Central memory CD8-positive, alpha-beta T cell (primary cell): ENCODE data around the gene DSCAML1.

ENCODE experiments used
- ATAC-seq: fragments of 150-1000 bp; cut with Tn5 transposase; replicated peaks from 2 replicates; pipeline ENCODE4 v1.10.0; 2022; ENCODE audit warnings: mild to moderate bottlenecking, moderate FRiP score, moderate number of reproducible peaks; ENCODE audit not compliant: poor library complexity, severe bottlenecking; ENCODE audit errors: extremely low read depth
- DNase-seq, 2 donors: peaks; one replicate each; pipeline ENCODE4 v3.0.0; 2021; ENCODE audit warnings: low spot score in 2 of 2
- H3K27ac Mint-ChIP-seq: one replicate; pipeline ENCODE4 v1.8.0; 2022; ENCODE audit warnings: low read depth, mild to moderate bottlenecking, moderate library complexity, mixed read lengths
- H3K27me3 Mint-ChIP-seq: one replicate; pipeline ENCODE4 v1.8.0; 2022; ENCODE audit warnings: mixed read lengths
- H3K36me3 Mint-ChIP-seq: one replicate; pipeline ENCODE4 v1.8.0; 2022; ENCODE audit warnings: mild to moderate bottlenecking, moderate library complexity, mixed read lengths; ENCODE audit not compliant: insufficient read depth
- H3K4me1 Mint-ChIP-seq: one replicate; pipeline ENCODE4 v1.8.0; 2022; ENCODE audit warnings: mixed read lengths
- H3K4me3 Mint-ChIP-seq: one replicate; pipeline ENCODE4 v1.8.0; 2022; ENCODE audit warnings: mild to moderate bottlenecking, moderate library complexity, mixed read lengths
- H3K9me3 Mint-ChIP-seq: one replicate; pipeline ENCODE4 v1.8.0; 2022; ENCODE audit warnings: mixed read lengths

Gene DSCAML1

GRCh38 chr11:117691516-117691915 lies 105.5 kb downstream of the DSCAML1 start:
- Mint-ChIP-seq H3K4me1 (no peaks in the 10 kb centered on the region), H3K27ac (no peak overlapping the region), H3K36me3 (no peaks in the 10 kb centered on the region), H3K4me3 (no peak overlapping the region), H3K27me3 (peaks cover 38% of the 10 kb centered on the region), H3K9me3 (no peaks in the 10 kb centered on the region)
- no peak for ATAC-seq
- DNase-seq = no peak

GRCh38 chr11:117691218-117691514 lies 105.8 kb downstream of the DSCAML1 start:
- ATAC-seq (no peak), DNase-seq (no peak)
- Mint-ChIP-seq H3K27me3 (peaks cover 38% of the 10 kb centered on the region), H3K4me3 (no peak overlapping the region), H3K27ac (no peak overlapping the region), H3K4me1 (no peaks in the 10 kb centered on the region), H3K36me3 (no peaks in the 10 kb centered on the region), H3K9me3 (no peaks in the 10 kb centered on the region)

DNA sequence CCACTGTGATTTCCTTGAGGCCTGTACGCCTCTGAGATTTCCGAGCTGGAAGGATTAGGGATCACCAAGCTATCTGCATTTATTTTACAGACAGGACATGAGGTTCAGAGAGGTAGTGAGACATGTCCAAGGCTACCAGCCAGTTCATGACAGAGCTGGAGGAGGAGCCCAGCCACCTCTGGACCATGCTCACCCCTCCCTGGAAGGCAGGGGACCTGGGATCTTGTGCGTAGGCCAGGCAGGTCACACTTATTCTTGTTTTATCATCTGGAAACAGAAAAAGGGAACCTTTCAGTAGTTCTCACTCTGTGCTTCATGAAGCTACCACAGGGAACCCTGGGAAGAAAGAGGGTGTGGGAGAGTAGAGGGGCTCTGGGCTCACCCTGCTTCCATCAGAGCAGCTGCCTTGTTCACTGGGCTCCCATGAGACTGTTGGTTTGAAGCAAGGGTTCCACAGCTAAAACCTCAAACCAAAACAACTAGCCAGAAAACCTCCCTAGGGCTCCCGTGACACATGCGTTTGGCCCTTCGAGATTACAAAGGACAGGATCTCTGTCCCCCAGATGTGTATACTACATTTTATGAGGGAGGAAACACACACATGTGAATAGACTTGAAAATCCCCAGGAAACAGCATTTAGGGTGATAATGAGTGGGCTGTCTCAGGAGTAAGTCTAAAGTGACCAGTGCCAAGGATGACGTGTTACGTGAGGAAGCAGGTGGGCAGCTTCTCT lies 106.4 kb downstream of the DSCAML1 start:
- Mint-ChIP-seq H3K4me1 (no peaks in the 10 kb centered on the region), H3K27ac (no peak overlapping the region), H3K36me3 (no peaks in the 10 kb centered on the region), H3K27me3 (peaks cover 38% of the 10 kb centered on the region), H3K4me3 (no peak overlapping the region), H3K9me3 (no peaks in the 10 kb centered on the region)
- ATAC-seq (no peak), DNase-seq (no peak)

DNA sequence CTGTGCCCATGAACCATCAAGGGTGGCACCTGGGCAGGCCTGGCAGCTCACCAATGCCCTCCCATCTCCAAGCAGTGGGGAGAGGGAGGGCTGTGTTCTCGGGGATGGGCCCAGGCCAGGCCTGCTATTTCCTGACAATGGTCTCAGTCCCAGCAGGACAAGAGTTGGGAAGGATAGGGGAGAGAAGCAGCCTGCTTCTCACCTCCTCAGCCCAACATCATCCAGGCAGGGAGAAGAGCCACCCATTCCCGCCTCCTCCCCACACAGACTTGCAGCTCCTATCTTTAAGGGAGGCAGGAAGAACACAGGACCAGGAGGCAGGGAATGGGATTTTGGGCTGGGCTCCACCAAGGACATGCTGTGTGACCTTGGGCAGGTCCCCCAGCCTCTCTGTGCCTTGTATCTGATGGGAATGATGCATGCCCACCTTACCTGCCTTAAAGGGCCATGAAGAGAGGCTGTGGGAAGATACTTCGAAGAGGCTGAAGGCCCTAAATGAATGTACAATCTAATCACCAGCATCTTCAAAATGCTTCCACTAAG lies 108.7 kb downstream of the DSCAML1 start:
- Mint-ChIP-seq H3K4me1 (no peaks in the 10 kb centered on the region), H3K4me3 (no peak overlapping the region), H3K27ac (no peak overlapping the region), H3K27me3 (peaks cover 34% of the 10 kb centered on the region), H3K36me3 (no peaks in the 10 kb centered on the region), H3K9me3 (no peaks in the 10 kb centered on the region)
- DNase-seq = no peak
- no peak for ATAC-seq

DNA sequence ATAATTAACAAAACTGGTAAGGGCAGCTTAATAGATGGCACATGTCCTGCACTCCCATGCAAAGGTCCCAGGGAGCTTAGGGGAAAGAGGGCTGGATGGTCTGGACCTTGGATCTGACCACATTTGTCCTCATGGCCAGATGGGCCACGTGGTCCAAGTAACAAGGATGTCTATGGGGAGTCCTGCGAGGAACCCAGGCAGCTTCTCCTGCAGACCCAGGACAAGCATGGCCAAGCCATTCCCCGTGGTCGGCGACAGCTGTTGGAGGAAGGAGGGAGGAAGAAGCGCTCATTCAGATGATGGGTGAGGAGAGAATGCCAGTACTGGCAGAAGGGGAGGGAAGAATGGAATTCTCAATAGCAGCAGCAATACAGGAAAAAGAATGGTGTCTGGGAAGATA lies 109.2 kb downstream of the DSCAML1 start:
- Mint-ChIP-seq H3K4me1 (no peaks in the 10 kb centered on the region), H3K9me3 (no peaks in the 10 kb centered on the region)

DNA sequence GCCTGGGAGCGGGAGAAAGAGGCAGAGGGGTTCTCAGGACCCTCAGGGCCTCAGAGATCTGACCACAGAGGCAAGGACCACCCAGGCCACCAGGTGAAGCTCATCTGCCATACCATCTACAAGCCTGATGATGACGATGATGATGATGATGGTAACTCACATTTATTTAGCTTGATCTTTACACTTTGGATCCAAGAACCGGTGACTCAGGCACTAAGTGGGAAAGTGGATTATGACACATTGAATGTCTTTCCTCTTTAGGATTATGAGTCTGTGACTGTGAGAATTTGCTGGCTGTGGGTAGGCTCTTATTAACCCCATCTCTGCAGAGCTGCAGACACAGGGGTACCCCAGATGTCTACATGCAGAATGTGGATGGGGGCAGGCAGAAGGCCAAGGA lies 110.3 kb downstream of the DSCAML1 start:
- H3K9me3 Mint-ChIP-seq = no peaks in the 10 kb centered on the region
- no peak overlapping the region for H3K27ac Mint-ChIP-seq
- DNase-seq (no peak), ATAC-seq (no peak)
- peaks cover 37% of the 10 kb centered on the region for H3K27me3 Mint-ChIP-seq
- no peaks in the 10 kb centered on the region for H3K4me1 Mint-ChIP-seq
- no peak overlapping the region for H3K4me3 Mint-ChIP-seq
- H3K36me3 Mint-ChIP-seq = no peaks in the 10 kb centered on the region

More for the DNA sequence above, 109.2 kb downstream of the DSCAML1 start:
- peaks cover 34% of the 10 kb centered on the region for H3K27me3 Mint-ChIP-seq
- no peak overlapping the region for H3K4me3 Mint-ChIP-seq
- H3K36me3 Mint-ChIP-seq = no peaks in the 10 kb centered on the region
- H3K27ac Mint-ChIP-seq = no peak overlapping the region
- no peak for DNase-seq
- no peak for ATAC-seq

GRCh38 chr11:117685566-117685965 lies 111.5 kb downstream of the DSCAML1 start:
- DNase-seq (no peak), ATAC-seq (no peak)
- H3K27me3 Mint-ChIP-seq = peaks cover 37% of the 10 kb centered on the region
- H3K27ac Mint-ChIP-seq = no peak overlapping the region
- H3K36me3 Mint-ChIP-seq = no peaks in the 10 kb centered on the region
- H3K4me3 Mint-ChIP-seq = no peak overlapping the region
- no peaks in the 10 kb centered on the region for H3K4me1 Mint-ChIP-seq
- no peaks in the 10 kb centered on the region for H3K9me3 Mint-ChIP-seq

- no peaks in the 10 kb centered on the region for H3K36me3 Mint-ChIP-seq
- no peak overlapping the region for H3K27ac Mint-ChIP-seq
- DNase-seq (no peak), ATAC-seq (no peak)
- H3K4me1 Mint-ChIP-seq = no peaks in the 10 kb centered on the region
- H3K27me3 Mint-ChIP-seq = peaks cover 37% of the 10 kb centered on the region
- H3K9me3 Mint-ChIP-seq = no peaks in the 10 kb centered on the region
- H3K4me3 Mint-ChIP-seq = no peak overlapping the region
Observed at GRCh38 chr11:117684731-117685130, 112.3 kb downstream of the DSCAML1 start.

DNA sequence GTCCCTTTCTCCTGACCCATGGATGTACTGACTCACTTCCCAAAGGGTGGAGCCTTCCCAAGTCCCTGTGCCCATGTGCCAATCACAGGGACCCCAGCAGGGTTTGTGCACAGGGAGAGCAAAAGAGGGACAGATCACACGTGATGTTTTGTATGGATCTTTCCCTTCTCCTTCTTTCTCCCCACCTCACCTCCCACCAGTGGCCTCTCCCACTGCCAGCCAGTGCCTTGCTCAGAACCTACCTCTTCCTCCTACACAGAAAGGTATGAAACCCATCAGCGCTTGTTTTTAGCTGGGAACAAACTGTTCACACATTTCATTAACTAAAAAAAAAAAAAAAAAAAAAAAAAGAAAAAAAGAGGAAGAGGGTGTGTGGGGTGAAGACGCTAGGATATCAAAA lies 112.9 kb downstream of the DSCAML1 start:
- DNase-seq = no peak
- H3K9me3 Mint-ChIP-seq = no peaks in the 10 kb centered on the region
- H3K4me3 Mint-ChIP-seq = no peak overlapping the region
- peaks cover 30% of the 10 kb centered on the region for H3K27me3 Mint-ChIP-seq
- H3K27ac Mint-ChIP-seq = no peak overlapping the region
- ATAC-seq = no peak
- H3K36me3 Mint-ChIP-seq = no peaks in the 10 kb centered on the region
- H3K4me1 Mint-ChIP-seq = no peaks in the 10 kb centered on the region

- peaks cover 41% of the 10 kb centered on the region for H3K27me3 Mint-ChIP-seq
- no peak overlapping the region for H3K27ac Mint-ChIP-seq
- H3K4me3 Mint-ChIP-seq = no peak overlapping the region
- no peaks in the 10 kb centered on the region for H3K36me3 Mint-ChIP-seq
- ATAC-seq (no peak), DNase-seq (no peak)
- H3K9me3 Mint-ChIP-seq = no peaks in the 10 kb centered on the region
- H3K4me1 Mint-ChIP-seq = no peaks in the 10 kb centered on the region
Observed at GRCh38 chr11:117681438-117681837, 115.6 kb downstream of the DSCAML1 start.

DNA sequence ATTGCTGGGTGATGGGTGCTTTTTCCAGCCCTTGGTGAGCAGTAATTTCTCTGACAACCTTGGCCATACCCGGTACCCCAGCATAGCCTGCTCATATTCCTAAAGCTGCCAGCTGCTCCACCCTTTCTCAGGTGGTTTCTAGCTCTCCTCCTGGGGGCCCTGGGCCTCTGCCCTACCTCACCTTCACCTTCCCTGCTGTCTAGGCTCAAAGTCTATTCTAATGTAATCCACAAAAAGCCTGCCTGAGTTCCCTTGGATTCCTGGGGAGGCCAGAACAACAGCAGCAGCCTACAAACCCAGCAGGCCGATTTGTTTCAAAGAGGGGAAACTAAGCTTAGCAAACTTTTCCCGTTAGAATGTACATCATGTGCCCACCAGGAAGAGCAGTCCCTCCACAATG lies 117.6 kb downstream of the DSCAML1 start:
- Mint-ChIP-seq H3K27me3 (peaks cover 56% of the 10 kb centered on the region), H3K36me3 (peaks cover 2% of the 10 kb centered on the region), H3K4me3 (no peak overlapping the region), H3K4me1 (no peaks in the 10 kb centered on the region), H3K27ac (no peak overlapping the region), H3K9me3 (no peaks in the 10 kb centered on the region)
- no peak for DNase-seq
- no peak for ATAC-seq

DNA sequence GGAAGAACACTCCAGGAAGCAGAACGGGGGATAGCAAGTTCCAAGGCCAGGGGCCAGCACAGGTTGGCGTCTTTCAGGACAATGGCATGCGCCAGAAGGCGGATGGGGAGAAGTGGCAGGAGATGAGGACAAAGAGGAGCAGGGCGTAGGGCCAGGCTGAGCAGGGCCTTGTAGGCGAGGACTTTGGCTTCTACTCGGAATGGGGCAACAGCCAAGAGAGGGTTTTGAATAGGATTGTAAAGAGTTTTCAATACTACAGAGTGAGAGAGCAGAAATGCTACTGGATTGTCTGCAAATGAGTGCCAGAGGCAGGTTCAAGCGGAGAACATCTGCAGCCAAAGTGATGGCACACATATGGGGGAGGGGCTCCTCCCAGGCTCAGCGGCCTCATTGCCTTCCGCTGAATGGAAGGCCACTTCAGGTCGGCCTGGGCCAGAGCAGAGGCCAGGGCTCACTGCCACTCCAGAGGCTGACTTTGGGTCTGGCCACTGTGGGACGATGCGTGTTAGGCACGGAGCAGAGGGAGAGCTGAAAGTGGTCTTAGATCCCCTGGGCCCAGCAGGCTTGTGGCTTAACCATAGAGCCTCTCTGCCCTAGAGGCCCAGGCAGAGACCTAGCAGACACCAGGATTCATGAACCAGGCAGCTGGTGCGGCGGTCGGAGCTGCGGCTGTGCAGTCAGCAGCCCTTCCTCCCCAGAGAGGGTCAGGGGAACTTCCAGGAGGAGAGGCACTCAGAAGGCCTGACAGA lies 118.2 kb downstream of the DSCAML1 start:
- H3K4me3 Mint-ChIP-seq = no peak overlapping the region
- H3K36me3 Mint-ChIP-seq = peaks cover 2% of the 10 kb centered on the region
- no peak for ATAC-seq

GRCh38 chr11:117677729-117678310 lies 119.2 kb downstream of the DSCAML1 start:
- no peaks in the 10 kb centered on the region for H3K4me1 Mint-ChIP-seq
- no peak overlapping the region for H3K4me3 Mint-ChIP-seq
- no peaks in the 10 kb centered on the region for H3K9me3 Mint-ChIP-seq
- H3K27me3 Mint-ChIP-seq = peaks cover 68% of the 10 kb centered on the region
- no peak for DNase-seq
- ATAC-seq = no peak
- H3K27ac Mint-ChIP-seq = no peak overlapping the region
- peaks cover 2% of the 10 kb centered on the region for H3K36me3 Mint-ChIP-seq

More for the DNA sequence above, 118.2 kb downstream of the DSCAML1 start:
- H3K27me3 Mint-ChIP-seq = peaks cover 63% of the 10 kb centered on the region
- no peak for DNase-seq
- no peaks in the 10 kb centered on the region for H3K4me1 Mint-ChIP-seq
- no peak overlapping the region for H3K27ac Mint-ChIP-seq
- H3K9me3 Mint-ChIP-seq = no peaks in the 10 kb centered on the region
